ENCODE data around the gene CFAP45.

DNA sequence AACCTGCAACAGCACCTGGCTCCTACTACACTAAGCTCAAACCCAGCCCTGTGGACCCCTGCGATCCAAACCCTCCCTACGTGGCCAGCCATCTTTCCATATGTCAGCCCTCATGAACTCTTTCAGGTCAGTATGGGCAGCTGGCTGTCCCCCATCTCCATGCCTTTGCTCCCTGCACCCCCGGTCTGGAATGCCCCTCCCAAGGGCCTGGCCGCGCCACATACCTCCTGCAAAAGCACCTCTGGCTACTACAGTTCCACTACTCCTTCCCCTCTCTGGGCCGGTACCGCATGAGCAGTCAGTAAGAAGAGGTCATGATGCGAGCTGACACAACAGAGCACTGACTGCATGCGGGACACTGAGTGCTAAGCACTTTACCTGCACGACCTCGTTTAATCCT is 35.3 kb upstream of the CFAP45 start:
- TF ChIP-seq, protein P1, sequence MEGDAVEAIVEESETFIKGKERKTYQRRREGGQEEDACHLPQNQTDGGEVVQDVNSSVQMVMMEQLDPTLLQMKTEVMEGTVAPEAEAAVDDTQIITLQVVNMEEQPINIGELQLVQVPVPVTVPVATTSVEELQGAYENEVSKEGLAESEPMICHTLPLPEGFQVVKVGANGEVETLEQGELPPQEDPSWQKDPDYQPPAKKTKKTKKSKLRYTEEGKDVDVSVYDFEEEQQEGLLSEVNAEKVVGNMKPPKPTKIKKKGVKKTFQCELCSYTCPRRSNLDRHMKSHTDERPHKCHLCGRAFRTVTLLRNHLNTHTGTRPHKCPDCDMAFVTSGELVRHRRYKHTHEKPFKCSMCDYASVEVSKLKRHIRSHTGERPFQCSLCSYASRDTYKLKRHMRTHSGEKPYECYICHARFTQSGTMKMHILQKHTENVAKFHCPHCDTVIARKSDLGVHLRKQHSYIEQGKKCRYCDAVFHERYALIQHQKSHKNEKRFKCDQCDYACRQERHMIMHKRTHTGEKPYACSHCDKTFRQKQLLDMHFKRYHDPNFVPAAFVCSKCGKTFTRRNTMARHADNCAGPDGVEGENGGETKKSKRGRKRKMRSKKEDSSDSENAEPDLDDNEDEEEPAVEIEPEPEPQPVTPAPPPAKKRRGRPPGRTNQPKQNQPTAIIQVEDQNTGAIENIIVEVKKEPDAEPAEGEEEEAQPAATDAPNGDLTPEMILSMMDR (conservative IDR thresholded peaks at IDR 0.05; ENCODE audit: low read depth in 2 of 2), result no peak
- TF ChIP-seq, protein P2, sequence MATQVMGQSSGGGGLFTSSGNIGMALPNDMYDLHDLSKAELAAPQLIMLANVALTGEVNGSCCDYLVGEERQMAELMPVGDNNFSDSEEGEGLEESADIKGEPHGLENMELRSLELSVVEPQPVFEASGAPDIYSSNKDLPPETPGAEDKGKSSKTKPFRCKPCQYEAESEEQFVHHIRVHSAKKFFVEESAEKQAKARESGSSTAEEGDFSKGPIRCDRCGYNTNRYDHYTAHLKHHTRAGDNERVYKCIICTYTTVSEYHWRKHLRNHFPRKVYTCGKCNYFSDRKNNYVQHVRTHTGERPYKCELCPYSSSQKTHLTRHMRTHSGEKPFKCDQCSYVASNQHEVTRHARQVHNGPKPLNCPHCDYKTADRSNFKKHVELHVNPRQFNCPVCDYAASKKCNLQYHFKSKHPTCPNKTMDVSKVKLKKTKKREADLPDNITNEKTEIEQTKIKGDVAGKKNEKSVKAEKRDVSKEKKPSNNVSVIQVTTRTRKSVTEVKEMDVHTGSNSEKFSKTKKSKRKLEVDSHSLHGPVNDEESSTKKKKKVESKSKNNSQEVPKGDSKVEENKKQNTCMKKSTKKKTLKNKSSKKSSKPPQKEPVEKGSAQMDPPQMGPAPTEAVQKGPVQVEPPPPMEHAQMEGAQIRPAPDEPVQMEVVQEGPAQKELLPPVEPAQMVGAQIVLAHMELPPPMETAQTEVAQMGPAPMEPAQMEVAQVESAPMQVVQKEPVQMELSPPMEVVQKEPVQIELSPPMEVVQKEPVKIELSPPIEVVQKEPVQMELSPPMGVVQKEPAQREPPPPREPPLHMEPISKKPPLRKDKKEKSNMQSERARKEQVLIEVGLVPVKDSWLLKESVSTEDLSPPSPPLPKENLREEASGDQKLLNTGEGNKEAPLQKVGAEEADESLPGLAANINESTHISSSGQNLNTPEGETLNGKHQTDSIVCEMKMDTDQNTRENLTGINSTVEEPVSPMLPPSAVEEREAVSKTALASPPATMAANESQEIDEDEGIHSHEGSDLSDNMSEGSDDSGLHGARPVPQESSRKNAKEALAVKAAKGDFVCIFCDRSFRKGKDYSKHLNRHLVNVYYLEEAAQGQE (IDR thresholded peaks at IDR 0.05; ENCODE audit: unreplicated experiment), result no peak
- no peak for TF ChIP-seq POLR2AphosphoS5 (IDR thresholded peaks at IDR 0.05; ENCODE audit: low read depth)

Data from GM23338 (cell line).